ENCODE data around the gene ARL3.

DNA sequence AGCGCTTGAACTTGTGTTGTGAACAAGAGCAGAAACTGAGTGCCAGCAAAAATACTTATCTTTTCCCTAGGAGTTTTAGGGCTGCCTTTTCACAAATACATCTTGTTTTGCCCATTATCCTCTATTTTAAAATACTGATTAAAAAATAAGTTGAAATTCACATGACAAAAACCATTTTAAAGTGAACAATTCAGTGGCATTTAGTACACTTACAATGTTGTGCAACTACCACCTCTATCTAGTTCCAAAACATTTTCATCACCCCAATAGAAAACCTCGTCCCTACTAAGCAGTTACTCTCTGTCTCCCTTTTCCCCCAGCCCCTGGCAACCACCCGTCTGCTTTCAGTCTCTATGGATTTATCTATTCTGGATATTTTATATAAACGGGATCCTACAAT, 31.0 kb upstream of the ARL3 start:
- TF ChIP-seq, protein P1, sequence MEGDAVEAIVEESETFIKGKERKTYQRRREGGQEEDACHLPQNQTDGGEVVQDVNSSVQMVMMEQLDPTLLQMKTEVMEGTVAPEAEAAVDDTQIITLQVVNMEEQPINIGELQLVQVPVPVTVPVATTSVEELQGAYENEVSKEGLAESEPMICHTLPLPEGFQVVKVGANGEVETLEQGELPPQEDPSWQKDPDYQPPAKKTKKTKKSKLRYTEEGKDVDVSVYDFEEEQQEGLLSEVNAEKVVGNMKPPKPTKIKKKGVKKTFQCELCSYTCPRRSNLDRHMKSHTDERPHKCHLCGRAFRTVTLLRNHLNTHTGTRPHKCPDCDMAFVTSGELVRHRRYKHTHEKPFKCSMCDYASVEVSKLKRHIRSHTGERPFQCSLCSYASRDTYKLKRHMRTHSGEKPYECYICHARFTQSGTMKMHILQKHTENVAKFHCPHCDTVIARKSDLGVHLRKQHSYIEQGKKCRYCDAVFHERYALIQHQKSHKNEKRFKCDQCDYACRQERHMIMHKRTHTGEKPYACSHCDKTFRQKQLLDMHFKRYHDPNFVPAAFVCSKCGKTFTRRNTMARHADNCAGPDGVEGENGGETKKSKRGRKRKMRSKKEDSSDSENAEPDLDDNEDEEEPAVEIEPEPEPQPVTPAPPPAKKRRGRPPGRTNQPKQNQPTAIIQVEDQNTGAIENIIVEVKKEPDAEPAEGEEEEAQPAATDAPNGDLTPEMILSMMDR (IDR thresholded peaks at IDR 0.05) = no peak
- no peak for TF ChIP-seq POLR2A (IDR thresholded peaks at IDR 0.05)

Measured in lower leg skin (tissue), 3 donors.